Measurements from ENCODE around the gene HDAC4. TPM values are rescaled to one million over a fixed set of nuclear protein-coding genes. Genes with fewer than 3 reads are reported as not detected.

HDAC4 gene
- total RNA-seq, 1 donor from 2014 or later, result 76.6 TPM

- Histone ChIP-seq H3K9me3 (no peaks in the 10 kb centered on the region), H3K27me3 (no peaks in the 10 kb centered on the region), H3K4me1 (peaks cover 21% of the 10 kb centered on the region), H3K4me3 (no peak overlapping the region), H3K36me3 (no peaks in the 10 kb centered on the region), H3K27ac (no peak overlapping the region)
- intact Hi-C loops (cut with DNase I), result no loop called here
- no peak for DNase-seq (ENCODE audit: extremely low spot score in 2 of 2)
- TF ChIP-seq CTCF (IDR thresholded peaks at IDR 0.05) (no peak), POLR2A (IDR thresholded peaks at IDR 0.05) (no peak), POLR2AphosphoS5 (IDR thresholded peaks at IDR 0.05; ENCODE audit: insufficient read depth in 1 of 2, low read depth in 1 of 2) (no peak)
Measured at GRCh38 chr2:239390546-239391285, 10.1 kb downstream of the HDAC4 start.

GRCh38 chr2:239389414-239390329 is 11.1 kb downstream of the HDAC4 start:
- Histone ChIP-seq H3K27me3 (no peaks in the 10 kb centered on the region), H3K4me1 (peaks cover 21% of the 10 kb centered on the region), H3K36me3 (no peaks in the 10 kb centered on the region), H3K9me3 (no peaks in the 10 kb centered on the region), H3K4me3 (no peak overlapping the region), H3K27ac (no peak overlapping the region)
- intact Hi-C loops (cut with DNase I), result no loop called here
- DNase-seq (ENCODE audit: extremely low spot score in 2 of 2), result no peak
- TF ChIP-seq CTCF (IDR thresholded peaks at IDR 0.05) (no peak), POLR2AphosphoS5 (IDR thresholded peaks at IDR 0.05; ENCODE audit: insufficient read depth in 1 of 2, low read depth in 1 of 2) (no peak), POLR2A (IDR thresholded peaks at IDR 0.05) (no peak)

- no peak overlapping the region for H3K27ac ChIP-seq
- H3K36me3 ChIP-seq, result no peaks in the 10 kb centered on the region
- no peak for TF ChIP-seq POLR2A (IDR thresholded peaks at IDR 0.05)
- TF ChIP-seq CTCF (IDR thresholded peaks at IDR 0.05), result no peak
- no peak for TF ChIP-seq POLR2AphosphoS5 (IDR thresholded peaks at IDR 0.05; ENCODE audit: insufficient read depth in 1 of 2, low read depth in 1 of 2)
- H3K4me1 ChIP-seq, result peaks cover 9% of the 10 kb centered on the region
- H3K9me3 ChIP-seq, result no peaks in the 10 kb centered on the region
- no peaks in the 10 kb centered on the region for H3K27me3 ChIP-seq
- no peak overlapping the region for H3K4me3 ChIP-seq
- intact Hi-C loops (cut with DNase I), result no loop called here
- DNase-seq (ENCODE audit: extremely low spot score in 2 of 2), result no peak
Measured at GRCh38 chr2:239388236-239389151, 12.3 kb downstream of the HDAC4 start.

DNA sequence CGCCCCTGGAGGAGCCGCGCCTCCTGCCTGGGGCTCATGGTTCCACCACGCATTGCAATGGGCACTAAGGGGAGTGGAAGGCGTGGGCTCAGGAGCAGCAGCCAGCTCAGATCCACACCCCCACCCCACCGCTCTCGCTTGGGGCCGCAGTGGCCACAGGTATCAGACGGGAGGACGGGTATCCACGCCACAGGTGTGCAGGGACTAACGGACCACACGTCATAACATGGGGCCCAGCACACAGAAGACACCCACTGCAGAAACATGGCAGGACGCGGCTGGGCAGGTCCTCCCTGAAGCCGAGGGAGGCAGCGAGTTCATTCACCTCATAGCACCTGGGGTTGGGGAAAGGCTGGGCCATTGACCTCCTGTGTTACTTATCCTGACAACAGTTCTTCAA is 13.0 kb downstream of the HDAC4 start:
- intact Hi-C loops (cut with DNase I), result no loop called here
- no peaks in the 10 kb centered on the region for H3K9me3 ChIP-seq

More for the DNA sequence above, 13.0 kb downstream of the HDAC4 start:
- Histone ChIP-seq H3K4me1 (peaks cover 2% of the 10 kb centered on the region), H3K27me3 (no peaks in the 10 kb centered on the region), H3K36me3 (no peaks in the 10 kb centered on the region), H3K4me3 (no peak overlapping the region), H3K27ac (no peak overlapping the region)
- DNase-seq (ENCODE audit: extremely low spot score in 2 of 2), result no peak
- TF ChIP-seq POLR2AphosphoS5 (IDR thresholded peaks at IDR 0.05; ENCODE audit: insufficient read depth in 1 of 2, low read depth in 1 of 2) (no peak), CTCF (IDR thresholded peaks at IDR 0.05) (no peak), POLR2A (IDR thresholded peaks at IDR 0.05) (no peak)
